Ishikawa (cell line): ENCODE measurements around the gene ATP5IF1.

Source experiments
- CEBPB ChIP-seq: IDR thresholded peaks from 2 replicates; pipeline ENCODE4 v1.6.1; 2012
- CREB1 ChIP-seq: IDR thresholded peaks from 2 replicates; pipeline ENCODE4 v1.6.1; 2012; ENCODE audit warnings: low read depth
- EGR1 ChIP-seq: IDR thresholded peaks from 2 replicates; pipeline ENCODE4 v1.6.1; 2012
- EP300 ChIP-seq: IDR thresholded peaks from 2 replicates; pipeline ENCODE4 v1.6.1; 2012; ENCODE audit warnings: borderline replicate concordance
- FOXM1 ChIP-seq: IDR thresholded peaks from 2 replicates; pipeline ENCODE4 v1.6.1; 2012; ENCODE audit warnings: low read depth, borderline replicate concordance
- MAX ChIP-seq: IDR thresholded peaks from 2 replicates; pipeline ENCODE4 v1.6.1; 2012
- NFIC ChIP-seq: IDR thresholded peaks from 2 replicates; pipeline ENCODE4 v1.6.1; 2012
- RAD21 ChIP-seq: IDR thresholded peaks from 2 replicates; pipeline ENCODE4 v1.6.1; 2012; ENCODE audit warnings: low read depth
- REST ChIP-seq: IDR thresholded peaks from 2 replicates; pipeline ENCODE4 v1.6.1; 2012; ENCODE audit warnings: low read depth, mild to moderate bottlenecking
- TAF1 ChIP-seq: IDR thresholded peaks from 2 replicates; pipeline ENCODE4 v1.6.1; 2012; ENCODE audit warnings: low read depth, mild to moderate bottlenecking
- TCF12 ChIP-seq: IDR thresholded peaks from 2 replicates; pipeline ENCODE4 v1.6.1; 2012; ENCODE audit warnings: low read depth
- TEAD4 ChIP-seq: IDR thresholded peaks from 2 replicates; pipeline ENCODE4 v1.6.1; 2012
- USF1 ChIP-seq: IDR thresholded peaks from 2 replicates; pipeline ENCODE4 v1.6.1; 2012
- YY1 ChIP-seq: IDR thresholded peaks from 2 replicates; pipeline ENCODE4 v1.6.1; 2012; ENCODE audit warnings: low read depth
- ZBTB7A ChIP-seq: IDR thresholded peaks from 2 replicates; pipeline ENCODE4 v1.6.1; 2012; ENCODE audit warnings: low read depth

ATP5IF1 gene

GRCh38 chr1:28235755-28236655 lies at the start of gene ATP5IF1:
TSS of gene ATP5IF1 (plus strand) at chr1:28236124. CDS start at chr1:28236184, 60 bp downstream.
- TF ChIP-seq REST = no peak
- TF ChIP-seq ZBTB7A = no peak
- peak; percentile 83 for TF ChIP-seq MAX
- peak; percentile 75 for TF ChIP-seq YY1
- TF ChIP-seq TAF1 = peak; percentile 96
- TF ChIP-seq TCF12 = peak; percentile 56; the same call in 1 of the 2 replicates
- 0 out of 2 replicates have a peak, but pooled peaks have one; percentile 16 for TF ChIP-seq FOXM1
- TF ChIP-seq CEBPB = no peak
- TF ChIP-seq NFIC = peak; percentile 45; the same call in 1 of the 2 replicates

- TF ChIP-seq CREB1 = no peak
- no peak for TF ChIP-seq YY1
- TF ChIP-seq MAX = no peak
- TF ChIP-seq NFIC = no peak
- no peak for TF ChIP-seq EP300
- no peak for TF ChIP-seq USF1
- no peak for TF ChIP-seq FOXM1
- no peak for TF ChIP-seq CEBPB
- no peak for TF ChIP-seq RAD21
- no peak for TF ChIP-seq TEAD4
- TF ChIP-seq EGR1 = no peak
- no peak for TF ChIP-seq TCF12
- TF ChIP-seq TAF1 = no peak
- TF ChIP-seq REST = no peak
- TF ChIP-seq ZBTB7A = no peak
These were observed 45.5 kb upstream of the ATP5IF1 start for GRCh38 chr1:28190337-28190979.

- TF ChIP-seq EP300 = no peak
- TF ChIP-seq TAF1 = no peak
- TF ChIP-seq CREB1 = no peak
- no peak for TF ChIP-seq TCF12
- TF ChIP-seq ZBTB7A = no peak
- no peak for TF ChIP-seq FOXM1
- no peak for TF ChIP-seq NFIC
- TF ChIP-seq EGR1 = no peak
- no peak for TF ChIP-seq USF1
- TF ChIP-seq TEAD4 = no peak
- no peak for TF ChIP-seq REST
- no peak for TF ChIP-seq MAX
- TF ChIP-seq CEBPB = no peak
- TF ChIP-seq RAD21 = no peak
- TF ChIP-seq YY1 = no peak
These were observed 44.8 kb upstream of the ATP5IF1 start for GRCh38 chr1:28190996-28191645.
